ENCODE data around the gene GLT6D1. TPM values are rescaled to one million over a fixed set of nuclear protein-coding genes. Genes with fewer than 3 reads are reported as not detected.

The GLT6D1 gene
- total RNA-seq, 2 donors from 2014 or later, result not detected

DNA sequence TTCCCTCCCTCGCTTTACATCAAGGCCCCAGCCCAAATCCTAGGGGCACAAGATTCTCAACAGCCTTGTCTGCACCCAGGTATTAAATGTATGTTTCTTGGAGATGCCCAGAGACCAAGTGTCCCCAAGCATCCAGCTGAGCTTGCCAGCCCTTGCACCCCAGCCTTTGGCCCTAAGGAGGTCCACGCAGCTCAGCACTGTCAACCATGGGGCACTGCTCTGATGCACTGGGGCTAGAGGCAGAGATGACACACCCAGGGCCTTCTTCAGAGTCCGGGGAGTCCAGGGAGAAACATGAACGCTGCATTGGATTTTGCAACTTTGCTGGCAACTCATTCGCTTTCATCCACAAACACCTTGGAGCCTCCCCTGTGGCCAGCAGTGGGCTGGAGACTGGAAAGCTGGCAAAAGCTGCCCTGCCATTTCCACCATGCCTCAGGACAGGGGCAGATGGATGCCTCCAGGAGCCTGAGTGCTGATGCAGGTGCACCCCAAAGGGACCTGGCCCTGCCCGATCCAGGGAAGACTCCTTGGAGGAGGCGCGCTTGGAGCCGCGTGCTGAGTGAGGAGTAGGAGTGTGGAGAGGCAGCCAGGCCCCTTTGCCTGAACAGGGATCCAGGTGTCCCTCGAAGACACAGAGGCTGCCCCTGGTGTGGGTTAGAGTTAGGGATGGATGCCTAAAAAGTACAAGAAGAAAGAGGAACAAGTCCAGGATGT, 58.5 kb downstream of the GLT6D1 start:
- intact Hi-C loops (cut with DNase I), result no loop called here
- no peaks in the 10 kb centered on the region for H3K9me3 ChIP-seq
- H3K36me3 ChIP-seq, result no peaks in the 10 kb centered on the region
- no peak for DNase-seq (ENCODE audit: low spot score)
- no peak overlapping the region for H3K27ac ChIP-seq
- no peaks in the 10 kb centered on the region for H3K27me3 ChIP-seq (replicated peaks; ENCODE audit: insufficient read depth)
- WGBS, result 88% methylated on average over 11 of the region's 11 CpGs
- no peaks in the 10 kb centered on the region for H3K4me1 ChIP-seq (replicated peaks)
- TF ChIP-seq, protein P1, sequence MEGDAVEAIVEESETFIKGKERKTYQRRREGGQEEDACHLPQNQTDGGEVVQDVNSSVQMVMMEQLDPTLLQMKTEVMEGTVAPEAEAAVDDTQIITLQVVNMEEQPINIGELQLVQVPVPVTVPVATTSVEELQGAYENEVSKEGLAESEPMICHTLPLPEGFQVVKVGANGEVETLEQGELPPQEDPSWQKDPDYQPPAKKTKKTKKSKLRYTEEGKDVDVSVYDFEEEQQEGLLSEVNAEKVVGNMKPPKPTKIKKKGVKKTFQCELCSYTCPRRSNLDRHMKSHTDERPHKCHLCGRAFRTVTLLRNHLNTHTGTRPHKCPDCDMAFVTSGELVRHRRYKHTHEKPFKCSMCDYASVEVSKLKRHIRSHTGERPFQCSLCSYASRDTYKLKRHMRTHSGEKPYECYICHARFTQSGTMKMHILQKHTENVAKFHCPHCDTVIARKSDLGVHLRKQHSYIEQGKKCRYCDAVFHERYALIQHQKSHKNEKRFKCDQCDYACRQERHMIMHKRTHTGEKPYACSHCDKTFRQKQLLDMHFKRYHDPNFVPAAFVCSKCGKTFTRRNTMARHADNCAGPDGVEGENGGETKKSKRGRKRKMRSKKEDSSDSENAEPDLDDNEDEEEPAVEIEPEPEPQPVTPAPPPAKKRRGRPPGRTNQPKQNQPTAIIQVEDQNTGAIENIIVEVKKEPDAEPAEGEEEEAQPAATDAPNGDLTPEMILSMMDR (IDR thresholded peaks at IDR 0.05), result no peak
- TF ChIP-seq POLR2AphosphoS5 (IDR thresholded peaks at IDR 0.05), result no peak
- TF ChIP-seq POLR2A (IDR thresholded peaks at IDR 0.05), result no peak
- H3K4me3 ChIP-seq, result no peak overlapping the region

DNA sequence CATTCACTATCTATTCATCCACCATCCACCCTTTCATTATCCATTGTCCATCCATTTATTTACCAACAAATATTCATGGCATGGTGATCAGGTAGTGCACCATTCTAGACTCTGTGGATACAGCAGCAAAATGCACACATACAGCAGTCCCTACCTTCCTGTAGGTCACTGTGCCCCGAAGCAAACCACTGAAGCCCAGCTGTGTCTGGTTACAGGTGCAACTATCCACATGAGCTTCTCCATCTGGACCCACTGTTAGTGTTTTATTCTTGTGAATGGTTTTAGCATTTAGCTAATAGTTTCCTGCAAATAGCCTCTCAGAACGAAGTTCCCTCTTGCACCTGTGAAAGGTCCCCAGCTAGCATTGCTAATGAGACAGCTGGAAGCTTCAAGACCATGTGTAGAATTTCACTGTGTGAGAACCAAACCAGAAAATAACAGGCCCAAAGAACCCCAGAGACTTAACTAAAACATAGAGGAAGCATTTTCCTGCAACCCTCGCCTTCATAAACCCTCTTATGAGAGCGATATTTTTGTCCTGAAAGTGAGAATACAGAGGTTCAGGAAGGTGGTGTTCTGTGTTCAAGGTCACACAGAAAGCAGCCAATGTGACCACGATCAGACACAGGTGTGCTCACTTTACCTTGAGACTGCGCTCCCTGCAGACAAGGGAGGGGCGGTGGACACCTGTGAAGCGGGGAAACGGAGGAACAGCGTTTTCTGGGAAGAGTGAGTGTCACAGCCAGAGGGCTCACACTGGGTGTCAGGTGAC, 59.3 kb downstream of the GLT6D1 start:
- no peaks in the 10 kb centered on the region for H3K4me1 ChIP-seq (replicated peaks)
- H3K27me3 ChIP-seq (replicated peaks; ENCODE audit: insufficient read depth), result peaks cover under 1% of the 10 kb centered on the region
- TF ChIP-seq, protein P1 (IDR thresholded peaks at IDR 0.05), result no peak
- no peak for TF ChIP-seq POLR2A (IDR thresholded peaks at IDR 0.05)
- no peak for TF ChIP-seq POLR2AphosphoS5 (IDR thresholded peaks at IDR 0.05)
- H3K9me3 ChIP-seq, result no peaks in the 10 kb centered on the region
- intact Hi-C loops (cut with DNase I), result no loop called here
- no peak for DNase-seq (ENCODE audit: low spot score)
- WGBS, result 75% methylated on average over 10 of the region's 10 CpGs
- no peak overlapping the region for H3K4me3 ChIP-seq
- H3K27ac ChIP-seq, result no peak overlapping the region
- no peaks in the 10 kb centered on the region for H3K36me3 ChIP-seq

DNA sequence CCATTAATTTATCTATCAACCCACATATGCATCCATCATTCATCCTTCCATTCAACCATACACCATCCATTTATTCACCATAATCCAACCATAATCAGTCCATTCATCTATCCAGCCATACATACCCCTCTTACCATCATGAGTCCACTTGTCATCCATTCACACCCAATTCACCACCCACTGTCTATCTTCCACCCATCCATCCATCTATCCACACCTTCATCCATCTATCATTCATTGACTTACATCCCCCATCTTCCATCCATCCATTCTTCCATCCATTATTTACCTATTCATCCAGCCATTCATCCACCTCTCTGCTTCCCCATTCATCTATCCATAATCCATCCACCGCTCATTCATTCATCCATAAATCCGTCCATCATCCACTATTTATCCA, 60.0 kb downstream of the GLT6D1 start:
- intact Hi-C loops (cut with DNase I), result no loop called here
- no peaks in the 10 kb centered on the region for H3K36me3 ChIP-seq
- H3K27me3 ChIP-seq (replicated peaks; ENCODE audit: insufficient read depth), result peaks cover 8% of the 10 kb centered on the region
- WGBS, result 53% methylated on average over 2 of the region's 2 CpGs
- no peaks in the 10 kb centered on the region for H3K9me3 ChIP-seq
- no peak overlapping the region for H3K4me3 ChIP-seq
- H3K4me1 ChIP-seq (replicated peaks), result no peaks in the 10 kb centered on the region
- DNase-seq (ENCODE audit: low spot score), result no peak
- TF ChIP-seq, protein P1 (IDR thresholded peaks at IDR 0.05), result no peak
- TF ChIP-seq POLR2A (IDR thresholded peaks at IDR 0.05), result no peak
- TF ChIP-seq POLR2AphosphoS5 (IDR thresholded peaks at IDR 0.05), result no peak
- no peak overlapping the region for H3K27ac ChIP-seq

DNA sequence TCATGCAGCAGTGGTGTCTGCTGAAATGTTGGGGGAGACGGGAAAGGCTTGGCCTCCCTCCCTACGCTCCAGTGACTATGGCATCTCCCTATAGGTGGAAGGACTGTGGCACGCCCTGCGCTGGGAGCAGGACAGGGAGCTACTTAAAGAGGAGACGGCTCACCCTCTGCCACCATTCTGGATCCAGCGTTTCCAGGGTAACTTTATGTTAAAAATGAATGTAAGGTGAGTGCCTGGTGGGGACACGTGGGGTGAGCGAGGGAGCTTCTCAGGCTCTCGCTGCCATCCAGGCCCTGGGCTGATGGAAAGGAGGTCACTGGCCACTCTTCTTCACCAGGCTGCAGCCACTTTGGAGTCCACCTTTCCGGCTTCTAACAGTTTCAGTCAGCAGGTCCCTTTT, 62.1 kb downstream of the GLT6D1 start:
- intact Hi-C loops (cut with DNase I), result no loop called here
- no peak overlapping the region for H3K4me3 ChIP-seq
- no peaks in the 10 kb centered on the region for H3K4me1 ChIP-seq (replicated peaks)
- TF ChIP-seq, protein P1 (IDR thresholded peaks at IDR 0.05), result no peak
- TF ChIP-seq POLR2A (IDR thresholded peaks at IDR 0.05), result no peak
- TF ChIP-seq POLR2AphosphoS5 (IDR thresholded peaks at IDR 0.05), result no peak
- H3K27ac ChIP-seq, result no peak overlapping the region
- no peak for DNase-seq (ENCODE audit: low spot score)
- peaks cover 9% of the 10 kb centered on the region for H3K27me3 ChIP-seq (replicated peaks; ENCODE audit: insufficient read depth)
- H3K9me3 ChIP-seq, result no peaks in the 10 kb centered on the region
- WGBS, result 77% methylated on average over 10 of the region's 10 CpGs
- no peaks in the 10 kb centered on the region for H3K36me3 ChIP-seq
